ENCODE data around the gene APOBEC3A. TPM values are rescaled to one million over a fixed set of nuclear protein-coding genes. Genes with fewer than 3 reads are reported as not detected.
"Not testable (repeated sequence)": the region's sequence is repeated elsewhere in the genome, so short reads cannot be mapped to it uniquely, and the experiment has no call there.

Gene APOBEC3A
- total RNA-seq, 1 experiment from 2014 or later, result not detected

DNA sequence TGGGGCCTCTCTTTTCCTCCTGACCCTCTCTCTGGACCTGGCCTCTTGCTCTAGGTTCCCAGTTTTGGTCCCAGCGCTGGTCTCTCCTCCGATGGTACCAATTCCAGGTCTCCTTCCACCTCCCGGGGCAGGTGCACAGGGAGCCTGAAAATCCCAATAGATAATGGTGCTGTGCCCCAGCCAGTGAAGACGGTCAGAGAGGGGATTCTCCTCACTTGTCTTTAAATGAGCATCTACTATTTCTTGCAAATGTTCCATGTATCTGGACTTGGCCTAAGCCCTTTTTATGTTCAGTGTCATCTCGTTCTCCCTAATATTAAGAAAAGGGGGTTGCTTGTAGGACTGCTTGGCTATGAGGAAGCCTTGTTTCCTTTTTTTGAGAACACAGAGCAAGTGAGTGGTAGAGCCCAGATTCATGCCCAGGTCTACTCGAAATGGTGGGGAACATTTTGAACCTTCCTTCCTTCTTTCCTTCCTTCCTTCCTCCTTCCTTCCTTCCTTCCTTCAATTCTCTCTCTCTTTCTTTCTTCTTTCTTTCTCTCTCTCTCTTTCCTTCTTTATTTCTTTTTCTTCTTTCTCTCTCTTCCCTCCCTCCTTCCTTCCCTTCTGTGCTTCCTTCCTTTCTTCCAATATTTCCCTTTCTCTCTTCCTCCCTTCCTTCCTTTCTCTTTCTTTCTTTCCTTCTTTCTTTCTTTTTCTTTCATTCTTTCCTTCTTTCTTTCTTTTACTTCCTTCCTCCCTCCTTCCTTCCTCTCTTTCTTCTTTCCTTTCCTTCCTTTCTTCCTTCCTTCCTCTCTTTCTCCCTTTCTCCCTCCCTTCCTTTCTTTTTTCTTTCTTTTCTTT is 620 bp downstream of the APOBEC3A start:
- DNase-seq (ENCODE audit: low spot score) (no peak), ATAC-seq (no peak)
- ChIA-PET POLR2A (no interaction called here), CTCF (no interaction called here)
- peaks cover 5% of the 10 kb centered on the region for H3K4me1 Mint-ChIP-seq
- no peak overlapping the region for H3K4me3 Mint-ChIP-seq
- H3K36me3 Mint-ChIP-seq, result no peaks in the 10 kb centered on the region
- H3K27ac Mint-ChIP-seq, result no peak overlapping the region
- peaks cover 4% of the 10 kb centered on the region for H3K27me3 Mint-ChIP-seq (ENCODE audit: low read depth)
- H3K9me3 Mint-ChIP-seq, result no peaks in the 10 kb centered on the region
- no peak for TF ChIP-seq ZNF317 (CRISPR knock-in tag; IDR thresholded peaks at IDR 0.05; ENCODE audit: borderline replicate concordance, low read depth)
- TF ChIP-seq, protein P1, sequence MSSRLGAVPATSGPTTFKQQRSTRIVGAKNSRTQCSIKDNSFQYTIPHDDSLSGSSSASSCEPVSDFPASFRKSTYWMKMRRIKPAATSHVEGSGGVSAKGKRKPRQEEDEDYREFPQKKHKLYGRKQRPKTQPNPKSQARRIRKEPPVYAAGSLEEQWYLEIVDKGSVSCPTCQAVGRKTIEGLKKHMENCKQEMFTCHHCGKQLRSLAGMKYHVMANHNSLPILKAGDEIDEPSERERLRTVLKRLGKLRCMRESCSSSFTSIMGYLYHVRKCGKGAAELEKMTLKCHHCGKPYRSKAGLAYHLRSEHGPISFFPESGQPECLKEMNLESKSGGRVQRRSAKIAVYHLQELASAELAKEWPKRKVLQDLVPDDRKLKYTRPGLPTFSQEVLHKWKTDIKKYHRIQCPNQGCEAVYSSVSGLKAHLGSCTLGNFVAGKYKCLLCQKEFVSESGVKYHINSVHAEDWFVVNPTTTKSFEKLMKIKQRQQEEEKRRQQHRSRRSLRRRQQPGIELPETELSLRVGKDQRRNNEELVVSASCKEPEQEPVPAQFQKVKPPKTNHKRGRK (CRISPR knock-in tag; IDR thresholded peaks at IDR 0.05; ENCODE audit: borderline replicate concordance), result peak; percentile 70; the same call in 1 of the 2 replicates

DNA sequence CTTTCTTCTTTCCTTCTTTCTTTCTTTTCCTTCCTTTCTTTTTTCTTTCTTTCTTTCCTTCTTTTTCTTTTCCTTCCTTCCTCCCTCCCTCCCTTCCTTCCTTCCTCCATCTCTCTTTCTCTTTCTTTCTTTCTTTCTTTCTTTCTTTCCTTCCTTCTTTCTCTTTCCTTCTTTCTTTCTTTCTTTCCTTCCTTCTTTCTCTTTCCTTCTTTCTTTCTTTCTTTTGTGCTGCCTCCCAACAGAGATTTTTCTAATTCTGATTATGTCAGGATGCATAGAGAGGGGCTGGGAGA is 1.2 kb downstream of the APOBEC3A start:
- DNase-seq (ENCODE audit: low spot score); H3K36me3 Mint-ChIP-seq; H3K4me3 Mint-ChIP-seq; H3K27ac Mint-ChIP-seq; H3K27me3 Mint-ChIP-seq (ENCODE audit: low read depth); ATAC-seq; H3K9me3 Mint-ChIP-seq; CTCF ChIA-PET; POLR2A ChIA-PET; H3K4me1 Mint-ChIP-seq: not testable (repeated sequence)

DNA sequence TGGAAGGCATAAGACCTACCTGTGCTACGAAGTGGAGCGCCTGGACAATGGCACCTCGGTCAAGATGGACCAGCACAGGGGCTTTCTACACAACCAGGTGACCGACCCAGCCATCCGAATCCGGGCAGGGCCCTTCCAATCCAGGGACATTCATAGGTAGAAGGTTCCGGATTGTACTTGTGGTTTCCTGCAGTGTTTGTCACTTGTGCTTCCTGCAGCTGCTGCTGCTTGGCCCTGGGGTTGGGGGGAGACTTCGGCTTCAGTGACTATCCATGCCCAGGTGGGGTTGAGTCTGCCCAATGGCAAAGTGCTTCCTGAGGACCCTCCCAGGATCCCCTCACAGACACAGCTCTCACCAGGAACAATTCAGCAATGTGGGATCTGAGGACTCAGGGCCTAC is 2.2 kb downstream of the APOBEC3A start:
- no peaks in the 10 kb centered on the region for H3K36me3 Mint-ChIP-seq
- CTCF ChIA-PET, result no interaction called here
- no peak overlapping the region for H3K27ac Mint-ChIP-seq
- H3K27me3 Mint-ChIP-seq (ENCODE audit: low read depth), result peaks cover 4% of the 10 kb centered on the region
- H3K4me1 Mint-ChIP-seq, result peaks cover 9% of the 10 kb centered on the region
- POLR2A ChIA-PET, result no interaction called here
- DNase-seq (ENCODE audit: low spot score), result no peak
- TF ChIP-seq TEAD1 (CRISPR knock-in tag; IDR thresholded peaks at IDR 0.05) (no peak), NFYB (CRISPR knock-in tag; conservative IDR thresholded peaks at IDR 0.05; ENCODE audit: low read depth) (no peak), NR1H2 (CRISPR knock-in tag; IDR thresholded peaks at IDR 0.05) (no peak), ZNF121 (CRISPR knock-in tag; IDR thresholded peaks at IDR 0.05) (no peak), SMAD4 (CRISPR knock-in tag; IDR thresholded peaks at IDR 0.05) (no peak), ZNF317 (CRISPR knock-in tag; IDR thresholded peaks at IDR 0.05; ENCODE audit: borderline replicate concordance, low read depth) (no peak), HMGA2 (CRISPR knock-in tag; IDR thresholded peaks at IDR 0.05) (no peak)
- TF ChIP-seq, protein P2, sequence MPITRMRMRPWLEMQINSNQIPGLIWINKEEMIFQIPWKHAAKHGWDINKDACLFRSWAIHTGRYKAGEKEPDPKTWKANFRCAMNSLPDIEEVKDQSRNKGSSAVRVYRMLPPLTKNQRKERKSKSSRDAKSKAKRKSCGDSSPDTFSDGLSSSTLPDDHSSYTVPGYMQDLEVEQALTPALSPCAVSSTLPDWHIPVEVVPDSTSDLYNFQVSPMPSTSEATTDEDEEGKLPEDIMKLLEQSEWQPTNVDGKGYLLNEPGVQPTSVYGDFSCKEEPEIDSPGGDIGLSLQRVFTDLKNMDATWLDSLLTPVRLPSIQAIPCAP (CRISPR knock-in tag; IDR thresholded peaks at IDR 0.05), result no peak
- TF ChIP-seq, protein P3, sequence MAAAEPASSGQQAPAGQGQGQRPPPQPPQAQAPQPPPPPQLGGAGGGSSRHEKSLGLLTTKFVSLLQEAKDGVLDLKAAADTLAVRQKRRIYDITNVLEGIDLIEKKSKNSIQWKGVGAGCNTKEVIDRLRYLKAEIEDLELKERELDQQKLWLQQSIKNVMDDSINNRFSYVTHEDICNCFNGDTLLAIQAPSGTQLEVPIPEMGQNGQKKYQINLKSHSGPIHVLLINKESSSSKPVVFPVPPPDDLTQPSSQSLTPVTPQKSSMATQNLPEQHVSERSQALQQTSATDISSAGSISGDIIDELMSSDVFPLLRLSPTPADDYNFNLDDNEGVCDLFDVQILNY (CRISPR knock-in tag; IDR thresholded peaks at IDR 0.05), result no peak
- TF ChIP-seq, protein P4, sequence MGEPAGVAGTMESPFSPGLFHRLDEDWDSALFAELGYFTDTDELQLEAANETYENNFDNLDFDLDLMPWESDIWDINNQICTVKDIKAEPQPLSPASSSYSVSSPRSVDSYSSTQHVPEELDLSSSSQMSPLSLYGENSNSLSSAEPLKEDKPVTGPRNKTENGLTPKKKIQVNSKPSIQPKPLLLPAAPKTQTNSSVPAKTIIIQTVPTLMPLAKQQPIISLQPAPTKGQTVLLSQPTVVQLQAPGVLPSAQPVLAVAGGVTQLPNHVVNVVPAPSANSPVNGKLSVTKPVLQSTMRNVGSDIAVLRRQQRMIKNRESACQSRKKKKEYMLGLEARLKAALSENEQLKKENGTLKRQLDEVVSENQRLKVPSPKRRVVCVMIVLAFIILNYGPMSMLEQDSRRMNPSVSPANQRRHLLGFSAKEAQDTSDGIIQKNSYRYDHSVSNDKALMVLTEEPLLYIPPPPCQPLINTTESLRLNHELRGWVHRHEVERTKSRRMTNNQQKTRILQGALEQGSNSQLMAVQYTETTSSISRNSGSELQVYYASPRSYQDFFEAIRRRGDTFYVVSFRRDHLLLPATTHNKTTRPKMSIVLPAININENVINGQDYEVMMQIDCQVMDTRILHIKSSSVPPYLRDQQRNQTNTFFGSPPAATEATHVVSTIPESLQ (CRISPR knock-in tag; IDR thresholded peaks at IDR 0.05), result no peak
- TF ChIP-seq, protein P5, sequence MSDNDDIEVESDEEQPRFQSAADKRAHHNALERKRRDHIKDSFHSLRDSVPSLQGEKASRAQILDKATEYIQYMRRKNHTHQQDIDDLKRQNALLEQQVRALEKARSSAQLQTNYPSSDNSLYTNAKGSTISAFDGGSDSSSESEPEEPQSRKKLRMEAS (CRISPR knock-in tag; IDR thresholded peaks at IDR 0.05), result no peak
- no peak overlapping the region for H3K4me3 Mint-ChIP-seq
- no peaks in the 10 kb centered on the region for H3K9me3 Mint-ChIP-seq
- ATAC-seq, result no peak

DNA sequence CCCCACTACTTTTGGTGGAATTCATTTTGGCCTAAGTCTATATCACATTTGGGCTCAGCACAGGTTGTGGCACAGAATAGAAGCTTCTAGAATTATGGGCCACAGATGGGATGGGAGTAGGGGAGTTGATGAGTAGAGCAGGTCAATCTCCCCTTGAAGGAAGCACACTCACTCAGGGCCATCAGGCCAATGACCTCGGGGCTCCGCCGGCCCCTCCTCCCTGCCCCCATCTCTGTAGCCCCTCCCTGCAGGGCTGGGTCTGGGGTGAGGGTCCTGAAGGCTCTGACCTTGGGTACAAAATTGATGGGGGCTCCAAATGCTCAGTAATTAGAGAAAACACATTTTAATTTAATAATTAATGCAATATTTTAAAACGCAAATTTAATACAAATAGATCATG is 3.3 kb downstream of the APOBEC3A start:
- DNase-seq (ENCODE audit: low spot score); H3K4me3 Mint-ChIP-seq; H3K27ac Mint-ChIP-seq; H3K4me1 Mint-ChIP-seq; H3K27me3 Mint-ChIP-seq (ENCODE audit: low read depth); H3K9me3 Mint-ChIP-seq; ATAC-seq; CTCF ChIA-PET; H3K36me3 Mint-ChIP-seq; POLR2A ChIA-PET: not testable (repeated sequence)

DNA sequence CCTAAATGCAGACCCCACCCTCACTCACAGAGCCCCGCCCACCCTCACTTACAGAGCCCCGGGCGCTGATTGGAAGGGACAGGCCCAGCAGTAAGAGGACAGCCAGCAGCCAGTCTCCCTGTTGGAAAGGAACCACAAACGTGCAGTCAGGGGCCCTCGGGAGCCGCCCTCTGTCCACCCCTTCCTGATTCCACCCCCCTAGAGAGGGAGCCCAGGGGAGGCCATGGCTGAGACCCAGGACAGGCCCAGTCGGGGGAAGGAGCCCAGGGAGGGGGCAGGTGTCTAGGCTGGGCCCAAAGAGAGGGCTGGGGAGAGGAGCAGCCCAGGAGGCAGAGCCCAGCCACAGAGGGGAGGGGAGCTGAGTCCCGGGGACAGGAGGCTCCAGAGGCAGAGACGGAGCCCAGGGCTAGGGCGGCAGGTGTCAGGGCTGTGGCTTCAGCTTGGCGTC is 5.9 kb downstream of the APOBEC3A start:
- H3K27me3 Mint-ChIP-seq (ENCODE audit: low read depth); H3K4me3 Mint-ChIP-seq; H3K9me3 Mint-ChIP-seq; H3K4me1 Mint-ChIP-seq; POLR2A ChIA-PET; DNase-seq (ENCODE audit: low spot score); H3K36me3 Mint-ChIP-seq; H3K27ac Mint-ChIP-seq; CTCF ChIA-PET: not testable (repeated sequence)
- peak; percentile 88 for ATAC-seq
